GM19023 (cell line): ENCODE measurements around the gene CDKL5.

ENCODE experiments used
- ATAC-seq: cut with Tn5 transposase; IDR thresholded peaks from one replicate; pipeline ENCODE4 v1.9.1; 2021; ENCODE audit warnings: mild to moderate bottlenecking, moderate library complexity; ENCODE audit not compliant: unreplicated experiment

Gene CDKL5

GRCh38 chrX:18455384-18455783 is 30.0 kb downstream of the CDKL5 start:
- no peak for ATAC-seq

DNA sequence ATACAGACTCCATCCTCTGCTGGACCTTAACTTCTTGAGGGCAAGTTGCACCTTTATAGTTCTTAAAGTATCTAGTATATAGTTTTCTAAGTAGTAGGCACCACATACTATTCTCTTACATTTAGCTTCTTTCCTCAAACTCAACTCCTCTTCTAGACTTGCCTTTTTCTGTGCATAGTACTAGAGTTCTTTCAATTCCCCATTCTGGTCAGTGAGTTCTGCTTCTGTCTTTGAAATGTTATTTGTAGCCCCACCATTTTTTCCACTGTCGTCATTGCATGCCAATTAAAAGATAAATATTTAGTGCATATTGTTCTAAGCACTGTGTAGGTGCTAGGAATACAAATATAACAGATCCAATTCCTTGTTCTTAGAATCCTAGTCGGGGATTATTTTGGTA is 31.6 kb downstream of the CDKL5 start:
- no peak for ATAC-seq

DNA sequence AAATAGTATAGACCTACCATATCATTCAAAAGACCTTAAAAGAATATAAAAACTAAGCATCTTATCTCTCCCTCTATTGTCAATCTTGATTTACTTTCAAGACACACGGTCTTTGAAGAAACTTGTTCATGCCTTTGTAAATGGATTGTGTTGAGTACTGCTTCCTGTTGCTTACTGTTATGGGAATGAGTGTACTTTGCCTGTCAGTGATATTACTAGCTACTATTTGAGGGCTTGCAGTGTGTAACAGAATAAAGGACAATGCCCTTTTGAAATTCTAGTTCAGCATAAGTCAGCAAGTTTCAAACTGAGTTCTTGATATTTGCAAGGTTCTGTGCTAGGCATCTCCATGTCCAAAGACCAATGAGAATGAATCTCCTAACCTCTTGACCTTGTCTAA is 36.0 kb downstream of the CDKL5 start:
- ATAC-seq, result no peak

GRCh38 chrX:18464499-18464898 is 39.1 kb downstream of the CDKL5 start:
- ATAC-seq, result no peak

DNA sequence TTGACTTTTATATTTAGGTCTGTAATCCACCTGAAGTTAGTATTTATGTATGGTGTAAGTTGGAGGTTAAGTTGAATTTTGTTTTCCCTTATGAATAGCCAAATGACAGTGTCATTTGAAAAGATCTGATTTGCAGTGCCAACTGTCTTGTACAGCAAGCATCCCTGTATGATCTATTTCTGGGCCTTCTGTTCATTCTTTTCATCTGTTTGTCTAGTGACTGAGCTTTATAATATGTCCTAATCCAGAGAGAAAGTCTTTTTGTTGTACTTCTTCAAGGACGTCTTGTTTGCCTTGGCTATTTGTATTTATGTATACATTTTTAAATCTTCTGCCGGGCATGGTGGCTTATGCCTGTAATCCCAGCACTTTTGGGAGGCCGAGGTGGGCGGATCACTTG is 39.6 kb downstream of the CDKL5 start:
- no peak for ATAC-seq

DNA sequence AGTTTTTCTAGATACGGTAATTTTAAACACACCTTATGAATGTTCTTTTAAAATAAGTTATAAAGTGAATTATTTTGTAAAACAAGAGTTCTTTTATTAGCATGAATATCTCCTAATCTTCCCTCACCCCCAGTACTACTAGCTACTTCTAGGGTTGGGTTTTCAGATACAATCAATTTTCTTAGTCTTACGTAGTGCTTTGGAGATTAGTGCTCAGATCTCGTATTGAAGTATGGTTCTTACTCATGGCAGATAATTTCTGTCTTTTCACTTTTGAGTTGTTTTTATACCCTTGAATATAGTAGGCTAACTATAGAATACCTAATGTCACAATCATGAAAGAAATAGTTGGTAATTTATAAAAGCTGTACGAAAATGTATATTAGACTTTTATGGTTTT is 43.2 kb downstream of the CDKL5 start:
- no peak for ATAC-seq

GRCh38 chrX:18471296-18471695 is 45.9 kb downstream of the CDKL5 start:
- ATAC-seq, result no peak

- ATAC-seq, result no peak
Observed at GRCh38 chrX:18490806-18491555, 65.6 kb downstream of the CDKL5 start.

GRCh38 chrX:18491587-18492340 is 66.4 kb downstream of the CDKL5 start:
- ATAC-seq, result no peak

DNA sequence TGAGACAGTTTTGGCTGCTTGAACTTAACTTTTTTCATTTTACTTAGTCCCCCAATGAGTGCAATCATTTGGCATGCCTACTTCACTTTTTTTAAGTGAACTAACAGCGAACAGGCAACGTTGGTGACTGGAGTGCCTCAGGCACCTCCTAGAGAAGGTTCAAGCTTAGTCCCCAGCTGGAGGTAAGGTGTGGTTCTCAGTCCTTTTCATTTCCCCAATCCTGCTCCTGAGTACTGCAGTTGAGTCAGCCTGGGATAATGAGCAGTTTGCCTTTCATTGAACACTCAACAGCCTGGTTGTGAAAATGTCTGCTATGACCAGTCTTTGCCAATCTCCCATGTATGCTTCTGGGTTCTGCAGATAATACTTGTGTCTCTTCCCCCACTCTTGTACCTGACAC is 109.5 kb downstream of the CDKL5 start:
- no peak for ATAC-seq

DNA sequence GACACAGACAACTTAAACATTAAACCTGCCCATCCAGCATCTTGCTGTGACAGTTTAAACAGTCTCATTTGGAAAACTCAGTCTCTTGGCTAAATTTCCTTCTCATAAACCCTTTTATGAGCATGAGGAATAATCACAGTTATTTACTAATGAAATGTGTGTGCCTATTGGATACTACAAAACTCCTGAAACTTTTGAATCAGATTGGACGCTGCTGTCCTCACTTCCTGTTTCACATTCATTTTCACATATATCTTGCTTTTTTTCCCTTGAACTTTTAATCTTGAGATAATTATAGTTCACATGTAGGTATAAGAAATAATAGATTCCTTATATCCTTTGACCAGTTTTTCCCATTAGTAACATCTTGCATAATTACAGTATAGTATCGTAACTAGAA is 111.7 kb downstream of the CDKL5 start:
- ATAC-seq, result no peak

DNA sequence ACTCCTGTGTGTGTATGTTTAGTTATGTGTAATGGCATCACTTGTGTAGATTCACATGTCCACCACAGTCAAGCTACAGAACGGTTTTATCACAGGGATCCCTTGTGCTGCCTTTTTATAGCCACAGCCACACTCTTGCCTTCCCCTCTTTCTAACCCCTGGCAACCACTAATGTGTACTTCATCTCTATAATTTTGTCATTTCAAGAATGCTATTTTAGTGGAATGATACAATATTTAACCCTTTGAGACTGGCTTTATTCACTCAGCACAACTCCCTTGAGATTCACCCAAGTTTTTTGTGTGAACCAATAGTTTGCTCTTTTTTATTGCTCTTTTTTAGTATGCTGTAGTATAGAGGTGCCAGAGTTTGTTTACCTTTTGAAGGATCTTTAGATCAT is 112.1 kb downstream of the CDKL5 start:
- ATAC-seq, result no peak

DNA sequence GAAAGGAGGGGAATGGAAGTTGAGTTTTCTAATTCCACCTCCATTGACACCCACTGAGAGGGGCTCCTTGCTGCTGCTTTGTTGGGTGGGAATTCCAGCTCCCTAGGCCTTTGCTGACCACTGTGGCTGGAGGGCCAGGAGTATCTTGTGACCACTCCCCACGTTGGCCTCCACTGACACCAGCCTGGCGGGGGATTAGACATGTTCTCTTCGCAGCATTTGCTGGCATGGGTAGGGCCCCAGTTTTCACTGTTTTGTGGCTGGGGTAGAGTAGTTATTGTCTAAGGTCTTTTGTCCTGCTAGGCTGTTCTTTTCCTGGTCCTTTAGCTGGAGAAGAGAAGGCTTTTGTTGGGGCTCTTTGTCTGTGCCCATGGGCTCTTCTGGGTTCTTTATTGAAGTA is 116.7 kb downstream of the CDKL5 start:
- no peak for ATAC-seq

DNA sequence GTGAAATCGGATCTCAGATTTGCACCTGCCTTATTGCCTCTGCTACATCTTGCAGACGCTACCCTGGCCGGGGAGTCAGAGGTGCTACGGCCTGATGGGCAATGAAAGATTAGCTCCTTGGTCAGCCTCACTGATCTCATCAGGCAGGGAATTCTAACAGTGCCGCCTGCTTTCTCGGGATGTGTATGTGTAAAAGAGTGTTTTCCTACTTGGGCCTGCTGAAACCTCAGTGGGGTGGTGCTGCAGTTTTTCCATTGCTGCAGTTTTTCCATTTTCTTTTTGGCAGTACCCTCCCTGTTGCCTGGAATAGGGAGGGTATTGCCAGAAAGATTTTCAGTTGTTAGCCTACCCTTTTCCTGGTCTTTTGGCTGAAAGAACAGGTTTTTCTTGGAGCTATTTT is 117.5 kb downstream of the CDKL5 start:
- no peak for ATAC-seq

DNA sequence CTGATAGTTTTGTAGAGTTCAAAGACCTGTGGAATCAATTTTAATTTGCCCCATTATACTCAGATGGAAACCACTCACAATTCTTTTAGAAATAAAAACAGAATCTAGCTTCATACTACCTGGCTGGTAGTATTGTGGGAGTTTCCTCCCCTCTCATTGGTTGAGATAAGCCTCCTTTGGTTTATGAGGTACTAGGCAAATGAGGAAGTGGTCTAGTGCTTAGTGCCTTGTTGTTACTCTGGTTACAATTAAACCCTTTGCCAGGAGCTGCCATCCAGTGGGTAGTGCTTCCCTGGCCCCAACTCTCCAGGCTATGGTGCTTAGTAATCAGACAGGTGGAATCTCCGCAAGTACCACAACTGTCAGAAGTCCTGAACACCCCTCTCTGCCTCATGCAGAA is 118.3 kb downstream of the CDKL5 start:
- no peak for ATAC-seq

- ATAC-seq, result no peak
Observed at GRCh38 chrX:18545771-18546170, 120.4 kb downstream of the CDKL5 start.

- ATAC-seq, result no peak
Observed at GRCh38 chrX:18548996-18549395, 123.6 kb downstream of the CDKL5 start.

GRCh38 chrX:18549643-18550042 is 124.2 kb downstream of the CDKL5 start:
- ATAC-seq, result no peak

DNA sequence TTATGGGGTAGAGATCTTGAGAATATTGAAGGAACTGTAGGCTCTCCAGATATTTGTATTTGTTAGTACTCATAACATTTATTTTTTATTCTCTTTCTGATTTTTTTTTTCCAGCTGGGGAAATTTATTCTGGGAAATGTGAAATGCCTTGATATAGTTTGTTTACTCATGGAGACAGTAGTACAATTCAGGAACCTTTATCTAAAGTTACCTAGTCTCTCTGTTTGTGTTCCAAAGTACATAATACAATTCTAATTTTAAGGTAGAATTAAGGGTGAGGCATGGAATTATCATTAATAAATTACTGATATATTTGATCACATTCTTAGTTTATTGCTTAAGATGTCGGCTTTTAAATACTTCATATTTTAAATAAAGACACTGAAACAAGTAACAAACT is 132.5 kb downstream of the CDKL5 start:
- no peak for ATAC-seq

DNA sequence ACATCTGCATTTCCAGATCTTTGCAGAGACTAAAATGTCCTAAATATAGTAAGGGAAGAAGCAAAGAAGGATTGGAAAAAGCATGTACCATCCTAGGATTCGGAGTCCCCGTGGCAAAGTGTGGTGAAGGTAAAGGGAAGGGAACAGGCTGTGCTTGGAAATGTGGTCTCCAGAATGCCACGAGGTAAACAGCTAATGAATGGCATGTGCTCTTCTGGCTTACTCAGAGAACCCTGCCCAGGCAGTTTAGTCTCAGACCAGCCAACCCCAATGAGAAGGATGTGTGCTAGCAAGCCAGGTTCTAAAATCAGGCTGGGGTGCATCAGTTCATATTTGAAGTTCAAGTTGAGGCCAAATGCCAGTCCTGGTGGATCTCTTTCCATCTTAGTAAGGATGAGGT is 133.4 kb downstream of the CDKL5 start:
- no peak for ATAC-seq

GRCh38 chrX:18561020-18561419 is 135.6 kb downstream of the CDKL5 start:
- no peak for ATAC-seq

GRCh38 chrX:18565727-18566126 is 140.3 kb downstream of the CDKL5 start:
- ATAC-seq, result no peak

GRCh38 chrX:18566748-18567147 is 141.3 kb downstream of the CDKL5 start:
- ATAC-seq, result no peak
